Endothelial cell of umbilical vein (primary cell): Measurements from ENCODE around the gene SERTAD4.

ENCODE experiments used
- CTCF ChIP-seq, 2 donors: IDR thresholded peaks; 1 replicate in 1 of 2; 2 replicates in 1 of 2; pipeline ENCODE4 v1.5.1; 2011; ENCODE audit warnings: low read length in 2 of 2, mild to moderate bottlenecking in 2 of 2, moderate library complexity in 2 of 2, control low read depth in 1 of 2, inconsistent platforms in 1 of 2, low read depth in 1 of 2; ENCODE audit not compliant: insufficient read depth in 1 of 2; ENCODE audit errors: extremely low read depth in 1 of 2
- FOS ChIP-seq: IDR thresholded peaks from 2 replicates; pipeline ENCODE4 v1.6.1; 2011; ENCODE audit warnings: mild to moderate bottlenecking, low read length, moderate library complexity, borderline replicate concordance; ENCODE audit not compliant: insufficient read depth
- POLR2AphosphoS5 ChIP-seq: IDR thresholded peaks from 2 replicates; pipeline ENCODE4 v1.6.1; 2012; ENCODE audit warnings: low read depth, mild to moderate bottlenecking, control low read depth, low read length, moderate library complexity; ENCODE audit not compliant: insufficient read depth

DNA sequence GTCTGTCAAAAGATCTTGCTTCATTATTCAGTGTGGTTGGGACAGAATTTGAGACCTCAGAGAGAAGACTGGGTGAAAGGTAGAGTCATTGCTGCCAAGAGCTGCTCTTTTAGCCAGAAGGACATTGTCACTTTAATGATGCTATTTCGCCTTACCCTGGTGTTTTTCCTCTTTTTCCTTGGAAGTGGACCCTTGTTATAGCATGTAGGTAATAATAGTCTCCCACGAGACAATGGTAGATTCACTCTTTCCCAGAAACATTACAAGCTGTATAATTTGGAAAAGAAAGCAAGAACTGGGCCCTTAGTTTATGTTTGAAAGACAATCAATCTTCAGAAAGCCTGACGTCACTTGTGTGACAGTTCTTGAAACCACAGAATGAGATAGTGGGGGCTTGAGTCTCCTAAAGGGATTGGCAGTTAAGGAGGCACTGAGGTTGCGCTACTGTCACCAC is 3.8 kb downstream of the SERTAD4 start:
- TF ChIP-seq FOS (no peak), POLR2AphosphoS5 (no peak), CTCF (IDR thresholded peaks at IDR 0.05; ENCODE audit: extremely low read depth in 1 of 2, insufficient read depth in 1 of 2, low read depth in 1 of 2, low read length in 2 of 2) (no peak)
